NCI-H2196 treated with DMSO at 0.1 percent for 48 hours (cell line): ENCODE measurements around the gene MC1R.

Source experiments
- DNase-seq: peaks from one replicate; lab custom pipeline; 2025; ENCODE audit not compliant: unreplicated experiment; lab: John Stamatoyannopoulos, UW

Gene MC1R

GRCh38 chr16:89895482-89896250 lies 23.0 kb upstream of the MC1R start:
- no peak for DNase-seq

GRCh38 chr16:89897204-89897603 lies 21.5 kb upstream of the MC1R start:
- DNase-seq = no peak

DNA sequence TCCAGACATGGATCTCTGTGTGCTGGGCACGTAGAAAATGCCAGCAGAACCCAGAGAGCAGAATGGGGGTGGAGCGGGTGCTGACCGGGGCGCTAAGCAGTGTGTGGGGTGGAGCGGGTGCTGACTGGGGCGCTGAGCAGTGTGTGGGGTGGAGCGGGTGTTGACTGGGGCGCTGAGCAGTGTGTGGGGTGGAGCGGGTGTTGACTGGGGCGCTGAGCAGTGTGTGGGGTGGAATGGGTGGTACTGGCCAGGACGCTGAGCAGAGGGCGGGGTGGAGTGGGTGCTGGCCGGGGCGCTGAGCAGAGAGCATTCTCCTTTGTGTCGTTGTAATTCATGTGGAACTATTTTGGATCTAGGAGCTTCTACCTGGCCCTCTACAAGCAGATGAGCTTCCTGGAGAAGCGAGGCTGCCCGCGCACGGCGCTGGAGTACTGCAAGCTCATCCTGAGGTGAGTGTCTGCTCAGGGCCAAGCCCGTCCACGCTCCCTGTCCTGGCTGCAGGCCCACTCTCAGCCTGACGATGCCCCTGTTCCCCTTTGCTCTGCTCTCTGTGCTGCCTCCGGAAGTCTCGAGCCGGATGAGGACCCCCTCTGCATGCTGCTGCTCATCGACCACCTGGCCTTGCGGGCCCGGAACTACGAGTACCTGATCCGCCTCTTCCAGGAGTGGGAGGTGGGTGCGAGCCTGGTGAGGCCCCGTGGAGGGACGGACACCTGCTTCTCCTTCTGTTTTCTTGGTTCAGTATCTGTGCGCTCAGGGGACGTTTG lies 20.3 kb upstream of the MC1R start:
- no peak for DNase-seq

DNA sequence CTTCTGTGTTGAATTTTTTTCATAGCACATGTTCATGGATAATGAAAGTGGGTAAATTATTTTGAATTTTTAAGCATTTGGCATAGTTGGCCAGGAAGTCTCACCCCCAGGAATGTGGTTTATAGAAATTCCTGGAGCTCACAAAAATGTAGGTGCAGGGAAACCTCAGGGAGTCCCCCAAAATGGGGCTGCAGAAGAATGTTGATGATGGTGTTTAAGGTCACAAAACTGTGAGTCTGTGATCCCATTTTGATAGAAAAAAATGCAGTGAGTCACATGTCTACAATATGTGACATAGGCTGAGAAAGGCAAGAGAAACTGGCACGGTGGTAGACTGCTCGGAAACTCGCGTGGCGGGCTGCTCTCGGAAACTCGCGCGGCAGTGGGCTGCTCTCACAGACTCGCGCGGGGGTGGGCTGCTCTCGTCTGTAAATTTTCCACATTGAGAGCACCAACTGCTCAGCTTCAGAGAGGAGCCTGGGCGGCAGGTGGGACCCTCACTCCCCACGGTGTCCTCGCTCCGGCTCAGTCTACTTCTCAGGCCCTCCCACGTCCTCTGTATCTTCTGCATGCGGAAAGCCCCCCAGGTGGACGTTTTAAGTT lies 18.7 kb upstream of the MC1R start:
- DNase-seq = no peak

GRCh38 chr16:89900885-89901284 lies 17.8 kb upstream of the MC1R start:
- DNase-seq = no peak

GRCh38 chr16:89902980-89903379 lies 15.7 kb upstream of the MC1R start:
- DNase-seq = no peak

DNA sequence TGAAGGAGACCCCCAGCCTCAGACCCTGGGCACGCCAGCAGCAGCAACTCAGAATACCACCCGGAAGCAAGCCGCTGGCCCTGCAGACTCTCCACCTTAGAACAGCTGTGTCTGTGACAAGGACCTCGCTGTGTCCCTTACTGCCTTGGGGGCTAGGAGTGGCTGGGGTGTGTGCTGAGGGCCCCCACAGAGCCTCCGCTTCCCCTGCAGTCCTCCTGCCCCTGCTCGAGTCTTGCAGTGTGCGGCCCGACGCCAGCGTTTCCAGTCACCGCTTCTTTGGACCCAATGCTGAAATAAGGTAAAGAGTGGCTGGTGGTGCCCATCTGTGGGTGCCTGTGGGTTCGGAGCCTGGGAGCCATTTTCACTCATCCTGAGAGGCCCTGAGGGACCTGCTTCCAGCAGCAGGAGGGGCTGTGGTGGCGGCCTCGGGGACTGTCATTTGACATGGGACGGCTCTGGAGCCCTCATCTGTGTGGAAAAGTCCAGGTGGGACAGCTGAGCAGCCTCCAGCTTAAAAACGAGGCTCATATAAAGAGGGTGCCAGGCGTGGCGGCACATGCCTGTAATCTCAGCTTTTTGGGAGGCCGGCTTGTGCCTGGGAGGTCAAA lies 14.7 kb upstream of the MC1R start:
- no peak for DNase-seq

DNA sequence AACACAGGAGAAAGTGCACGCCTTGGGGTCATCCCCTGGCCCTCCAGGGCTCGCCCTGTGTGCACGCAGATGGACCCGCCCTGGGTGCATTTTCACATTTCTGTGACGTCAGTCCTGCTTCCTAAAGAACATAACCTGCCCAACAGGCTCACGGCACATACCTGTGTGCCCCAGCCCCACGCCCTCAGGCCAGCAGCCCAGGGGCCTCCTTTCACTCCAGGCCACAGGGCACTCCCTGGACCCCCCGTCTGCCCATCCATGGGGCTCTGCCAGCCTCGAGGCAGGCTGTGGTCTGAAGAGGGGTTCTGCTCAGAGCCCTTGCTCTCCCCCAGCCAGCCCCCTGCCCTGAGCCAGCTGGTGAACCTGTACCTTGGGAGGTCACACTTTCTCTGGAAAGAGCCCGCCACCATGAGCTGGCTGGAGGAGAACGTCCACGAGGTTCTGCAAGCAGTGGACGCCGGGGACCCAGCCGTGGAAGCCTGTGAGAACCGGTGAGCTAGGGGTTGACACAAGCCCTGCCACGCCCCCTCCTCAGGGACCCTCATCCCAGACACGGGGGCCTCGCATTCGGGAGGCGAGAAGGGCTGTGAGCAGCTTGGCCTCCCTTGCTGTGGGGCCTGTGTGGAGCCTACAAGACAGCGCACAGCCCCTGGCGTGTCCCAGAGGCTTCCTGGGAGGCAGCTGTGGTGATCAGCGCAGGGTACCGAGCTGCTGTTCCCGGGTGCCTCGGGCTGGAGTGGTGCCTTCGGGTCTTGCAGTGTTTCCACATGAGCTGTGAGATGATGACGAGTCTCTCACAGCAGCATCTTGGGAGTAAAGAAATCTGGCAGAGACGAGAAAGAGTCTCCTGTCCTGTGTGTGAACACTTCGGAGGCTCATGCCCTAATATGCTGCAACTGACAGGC lies 13.8 kb upstream of the MC1R start:
- no peak for DNase-seq

GRCh38 chr16:89905511-89906139 lies 13.0 kb upstream of the MC1R start:
- DNase-seq = no peak

- DNase-seq = no peak
These were observed 12.3 kb upstream of the MC1R start for GRCh38 chr16:89906140-89907025.

DNA sequence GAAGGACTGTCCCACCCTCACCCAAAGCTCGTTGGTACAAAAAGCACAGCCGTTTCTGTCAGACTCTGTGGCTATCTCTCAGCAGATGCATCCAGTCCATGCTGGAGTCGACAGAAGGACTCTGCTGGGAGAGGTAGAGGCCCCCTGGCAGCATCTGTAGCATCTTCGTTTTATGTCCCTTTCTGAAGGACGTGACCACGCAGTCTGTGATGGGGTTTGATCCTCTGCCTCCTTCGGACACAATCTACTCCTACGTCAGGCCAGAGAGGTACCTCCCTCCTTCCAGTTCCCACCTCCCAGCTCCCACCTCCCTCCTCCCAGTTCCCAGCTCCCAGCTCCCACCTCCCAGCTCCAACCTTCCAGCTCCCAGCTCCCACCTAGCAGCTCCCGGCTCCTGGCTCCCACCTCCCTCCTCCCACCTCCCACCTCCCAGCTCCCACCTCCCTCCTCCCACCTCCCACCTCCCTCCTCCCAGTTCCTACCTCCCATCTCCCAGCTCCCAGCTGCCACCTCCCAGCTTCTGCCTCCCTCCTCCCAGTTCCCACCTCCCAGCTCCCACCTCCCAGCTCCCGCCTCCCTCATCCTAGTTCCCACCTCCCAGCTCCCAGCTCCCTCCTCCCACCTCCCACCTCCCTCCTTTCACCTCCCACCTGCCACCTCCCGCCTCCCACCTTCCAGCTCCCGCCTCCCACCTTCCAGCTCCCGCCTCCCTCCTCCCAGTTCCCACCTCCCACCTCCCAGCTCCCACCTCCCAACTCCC lies 11.4 kb upstream of the MC1R start:
- no peak for DNase-seq

DNA sequence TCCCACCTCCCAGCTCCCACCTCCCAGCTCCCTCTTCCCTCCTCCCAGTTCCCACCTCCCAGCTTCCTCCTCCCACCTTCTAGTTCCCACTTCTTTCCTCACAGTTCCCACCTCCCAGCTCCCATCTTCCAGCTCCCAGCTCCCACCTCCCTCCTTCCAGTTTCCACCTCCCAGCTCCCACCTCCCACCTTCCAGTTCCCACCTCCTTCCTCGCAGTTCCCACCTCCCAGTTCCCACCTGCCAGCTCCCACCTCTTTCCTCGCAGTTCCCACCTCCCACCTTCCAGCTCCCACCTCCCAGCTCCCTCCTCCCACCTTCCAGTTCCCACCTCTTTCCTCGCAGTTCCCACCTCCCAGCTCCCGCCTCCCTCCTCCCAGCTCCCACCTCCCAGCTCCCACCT lies 10.4 kb upstream of the MC1R start:
- no peak for DNase-seq

- no peak for DNase-seq
These were observed 8.6 kb upstream of the MC1R start for GRCh38 chr16:89909777-89910716.

- no peak for DNase-seq
These were observed 7.8 kb upstream of the MC1R start for GRCh38 chr16:89910717-89911354.

DNA sequence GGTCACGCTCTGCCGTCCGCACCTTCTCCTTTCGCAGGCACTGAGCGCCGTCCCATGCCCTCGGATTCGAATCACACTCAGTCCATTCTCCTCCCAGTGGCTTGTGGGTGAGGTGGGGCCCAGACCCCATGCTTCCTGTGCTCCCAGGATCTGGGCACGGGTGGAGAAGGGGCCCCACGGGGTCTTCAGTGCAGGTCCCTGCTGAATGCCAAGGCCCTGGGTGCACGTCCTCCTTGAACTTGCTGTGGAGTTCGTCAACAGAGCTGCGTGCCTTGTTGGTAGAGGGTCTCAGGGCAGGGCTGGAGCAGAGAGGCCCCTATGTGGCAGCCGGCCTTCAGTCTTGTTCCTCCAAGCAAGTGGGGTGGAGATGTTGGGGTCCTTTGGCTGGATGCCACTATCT lies 7.3 kb upstream of the MC1R start:
- no peak for DNase-seq

DNA sequence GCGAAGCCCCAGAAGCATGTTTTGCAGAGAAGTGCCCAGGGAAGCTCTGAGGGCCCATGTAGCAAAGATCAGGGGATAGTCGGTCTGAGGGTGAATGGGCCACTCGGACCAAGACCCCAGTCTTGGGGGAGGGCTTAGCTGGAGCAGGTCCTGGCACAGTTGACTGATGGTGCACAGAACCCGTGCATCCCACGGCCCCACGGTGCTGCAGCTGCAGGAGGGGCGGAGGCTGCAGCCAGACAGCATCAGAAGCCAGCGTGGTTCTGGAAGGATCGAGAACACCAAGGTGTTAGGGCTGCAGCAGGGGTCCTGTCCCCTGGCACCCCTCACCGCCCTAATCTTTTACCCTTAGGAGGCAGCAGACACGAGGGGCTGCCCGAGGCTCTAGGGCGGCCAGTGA lies 6.5 kb upstream of the MC1R start:
- DNase-seq = no peak

GRCh38 chr16:89912627-89913026 lies 6.0 kb upstream of the MC1R start:
- no peak for DNase-seq
